Fibroblast of villous mesenchyme (primary cell): Measurements from ENCODE around the gene SRMS. TPM values are rescaled to one million over a fixed set of nuclear protein-coding genes. Genes with fewer than 3 reads are reported as not detected.

Experiments used
- DNase-seq: peaks from one replicate; pipeline ENCODE4 v3.0.0-alpha.2; 2010; ENCODE audit warnings: low read depth
- H3K4me3 ChIP-seq: 2 replicates; pipeline ENCODE4 v1.5.1; 2011; ENCODE audit warnings: low read depth, mild to moderate bottlenecking, low read length
- total RNA-seq: library from RNA; depleted of rRNA; stranded (reverse); fragments of >200 nt; gene quantifications from 2 replicates; pipeline ENCODE4 v1.2.3, GENCODE V29; 2012
- TF ChIP-seq, protein P1 (sequence below): IDR thresholded peaks from 2 replicates; pipeline ENCODE4 v1.5.1; 2012; ENCODE audit warnings: low read depth, mild to moderate bottlenecking, low read length; ENCODE audit not compliant: insufficient read depth

SRMS gene
- total RNA-seq, 1 donor: not detected

GRCh38 chr20:63522091-63522868 is 25.3 kb downstream of the SRMS start:
- no peak for DNase-seq
- peak overlapping the region; percentile 74 for H3K4me3 ChIP-seq
- TF ChIP-seq, protein P1, sequence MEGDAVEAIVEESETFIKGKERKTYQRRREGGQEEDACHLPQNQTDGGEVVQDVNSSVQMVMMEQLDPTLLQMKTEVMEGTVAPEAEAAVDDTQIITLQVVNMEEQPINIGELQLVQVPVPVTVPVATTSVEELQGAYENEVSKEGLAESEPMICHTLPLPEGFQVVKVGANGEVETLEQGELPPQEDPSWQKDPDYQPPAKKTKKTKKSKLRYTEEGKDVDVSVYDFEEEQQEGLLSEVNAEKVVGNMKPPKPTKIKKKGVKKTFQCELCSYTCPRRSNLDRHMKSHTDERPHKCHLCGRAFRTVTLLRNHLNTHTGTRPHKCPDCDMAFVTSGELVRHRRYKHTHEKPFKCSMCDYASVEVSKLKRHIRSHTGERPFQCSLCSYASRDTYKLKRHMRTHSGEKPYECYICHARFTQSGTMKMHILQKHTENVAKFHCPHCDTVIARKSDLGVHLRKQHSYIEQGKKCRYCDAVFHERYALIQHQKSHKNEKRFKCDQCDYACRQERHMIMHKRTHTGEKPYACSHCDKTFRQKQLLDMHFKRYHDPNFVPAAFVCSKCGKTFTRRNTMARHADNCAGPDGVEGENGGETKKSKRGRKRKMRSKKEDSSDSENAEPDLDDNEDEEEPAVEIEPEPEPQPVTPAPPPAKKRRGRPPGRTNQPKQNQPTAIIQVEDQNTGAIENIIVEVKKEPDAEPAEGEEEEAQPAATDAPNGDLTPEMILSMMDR: no peak

- TF ChIP-seq, protein P1: no peak
- H3K4me3 ChIP-seq: peak overlapping the region; percentile 74
- no peak for DNase-seq
Observed at GRCh38 chr20:63521602-63522001, 25.9 kb downstream of the SRMS start.

GRCh38 chr20:63520934-63521601 is 26.5 kb downstream of the SRMS start:
- DNase-seq: peak; percentile 49

DNA sequence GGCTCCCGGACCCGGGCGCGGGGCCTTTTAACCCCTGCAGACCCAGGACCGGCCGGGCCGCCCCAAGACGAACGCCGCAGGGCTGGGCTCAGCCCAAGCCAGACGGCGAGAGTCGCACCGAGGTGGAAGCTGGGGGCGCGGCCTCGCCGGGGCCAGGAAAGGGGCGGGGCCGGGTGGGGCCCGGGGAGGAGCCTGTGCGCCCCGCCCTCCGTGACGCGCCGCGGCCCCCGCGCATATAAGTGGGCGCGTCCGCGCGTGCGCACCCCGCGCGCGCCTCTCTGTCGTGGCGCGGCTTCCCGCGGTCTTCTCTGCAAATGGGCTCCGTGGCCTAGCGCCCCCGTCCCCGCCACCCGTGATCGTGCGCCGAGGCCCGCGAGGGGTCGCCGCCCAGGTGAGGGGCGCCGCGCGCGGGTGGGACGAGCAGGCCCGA is 27.0 kb downstream of the SRMS start, which contains the start of gene PPDPF:
PPDPF (plus strand) TSS at position 262 of the 430 bp plus-strand sequence. CDS start 544 bp downstream, outside the sequence.
- TF ChIP-seq, protein P1: no peak
- peak; percentile 80 for DNase-seq

More at GRCh38 chr20:63520934-63521601, 26.5 kb downstream of the SRMS start:
- TF ChIP-seq, protein P1: no peak
- peak overlapping the region; percentile 74 for H3K4me3 ChIP-seq

GRCh38 chr20:63519668-63520503 is 27.7 kb downstream of the SRMS start:
- TF ChIP-seq, protein P1: peak; percentile 29
- H3K4me3 ChIP-seq: peak overlapping the region; percentile 74
- peak; percentile 23 for DNase-seq

More for the DNA sequence above, 27.0 kb downstream of the SRMS start, which contains the start of gene PPDPF:
- H3K4me3 ChIP-seq: peak within 1 kb of the TSS; percentile 74

- peak overlapping the region; percentile 74 for H3K4me3 ChIP-seq
- TF ChIP-seq, protein P1: no peak
- no peak for DNase-seq
Observed at GRCh38 chr20:63518946-63519667, 28.4 kb downstream of the SRMS start.
